Measurements from ENCODE around the gene ZDHHC8.

The ZDHHC8 gene

DNA sequence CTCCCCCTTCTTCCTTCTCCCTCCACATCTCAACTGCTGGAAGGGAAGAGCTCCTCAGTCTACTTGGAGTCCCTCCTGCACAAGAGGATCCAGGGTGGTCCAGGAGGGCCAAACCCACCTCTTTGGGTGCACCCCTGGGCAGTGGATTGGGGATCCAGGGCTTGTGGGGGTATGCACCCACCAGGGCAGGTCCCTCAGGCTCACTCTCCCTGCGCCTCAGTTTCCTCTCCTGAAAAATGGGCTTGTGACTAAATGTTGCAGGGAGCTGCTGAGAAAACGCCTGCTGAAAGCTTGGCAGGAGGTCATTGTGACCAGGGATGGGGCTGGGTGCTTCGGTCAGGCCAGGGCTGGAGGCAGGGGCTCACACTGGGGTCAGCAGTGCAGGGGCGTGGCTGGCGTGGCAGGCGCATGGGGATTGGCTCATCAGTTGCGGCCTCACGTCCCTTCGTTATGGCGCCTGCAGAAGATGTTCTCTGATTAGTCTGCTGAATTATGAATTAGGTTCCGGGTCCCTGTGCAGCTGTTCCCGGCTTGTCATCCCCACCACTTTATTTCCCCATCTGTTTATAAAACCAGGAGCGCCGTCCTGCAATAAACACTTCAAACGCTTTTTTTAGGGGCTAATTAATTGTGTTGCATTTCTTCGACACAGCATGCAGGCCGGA is 44.9 kb downstream of the ZDHHC8 start:
- no peak for DNase-seq

DNA sequence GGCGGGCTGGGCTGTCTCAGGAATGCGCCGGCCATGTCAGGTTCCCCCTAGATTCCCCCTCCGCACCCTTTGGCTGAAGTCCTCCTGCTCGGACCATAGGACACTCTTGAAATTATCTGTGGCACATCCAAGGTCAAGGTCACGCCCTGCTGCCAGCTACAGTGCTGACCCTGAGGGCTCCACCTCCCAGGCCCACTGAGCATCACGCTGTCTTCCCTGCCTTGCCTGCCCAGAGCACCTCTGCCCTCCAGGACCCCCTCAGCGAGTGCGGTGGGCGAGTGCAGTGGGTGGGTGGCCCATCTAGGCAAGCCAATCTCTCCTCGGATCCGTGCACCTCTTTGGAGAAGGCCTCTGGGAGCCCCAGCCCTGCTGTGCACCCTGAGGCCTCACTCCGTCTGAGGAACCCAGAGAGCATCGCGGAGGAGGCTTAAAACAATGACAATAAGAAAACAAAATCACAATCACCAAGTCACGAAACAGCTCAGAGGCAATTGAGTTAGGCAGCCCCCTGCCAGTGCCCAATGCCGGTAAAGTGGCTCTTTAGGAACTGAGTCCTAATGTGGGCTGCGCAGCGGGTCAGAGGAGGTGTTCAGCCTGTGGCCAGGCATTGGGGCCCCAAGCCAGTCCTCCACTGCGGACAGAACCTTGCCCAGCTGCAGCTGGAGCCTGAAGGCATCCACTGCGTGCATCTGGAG is 45.8 kb downstream of the ZDHHC8 start:
- no peak for DNase-seq

DNA sequence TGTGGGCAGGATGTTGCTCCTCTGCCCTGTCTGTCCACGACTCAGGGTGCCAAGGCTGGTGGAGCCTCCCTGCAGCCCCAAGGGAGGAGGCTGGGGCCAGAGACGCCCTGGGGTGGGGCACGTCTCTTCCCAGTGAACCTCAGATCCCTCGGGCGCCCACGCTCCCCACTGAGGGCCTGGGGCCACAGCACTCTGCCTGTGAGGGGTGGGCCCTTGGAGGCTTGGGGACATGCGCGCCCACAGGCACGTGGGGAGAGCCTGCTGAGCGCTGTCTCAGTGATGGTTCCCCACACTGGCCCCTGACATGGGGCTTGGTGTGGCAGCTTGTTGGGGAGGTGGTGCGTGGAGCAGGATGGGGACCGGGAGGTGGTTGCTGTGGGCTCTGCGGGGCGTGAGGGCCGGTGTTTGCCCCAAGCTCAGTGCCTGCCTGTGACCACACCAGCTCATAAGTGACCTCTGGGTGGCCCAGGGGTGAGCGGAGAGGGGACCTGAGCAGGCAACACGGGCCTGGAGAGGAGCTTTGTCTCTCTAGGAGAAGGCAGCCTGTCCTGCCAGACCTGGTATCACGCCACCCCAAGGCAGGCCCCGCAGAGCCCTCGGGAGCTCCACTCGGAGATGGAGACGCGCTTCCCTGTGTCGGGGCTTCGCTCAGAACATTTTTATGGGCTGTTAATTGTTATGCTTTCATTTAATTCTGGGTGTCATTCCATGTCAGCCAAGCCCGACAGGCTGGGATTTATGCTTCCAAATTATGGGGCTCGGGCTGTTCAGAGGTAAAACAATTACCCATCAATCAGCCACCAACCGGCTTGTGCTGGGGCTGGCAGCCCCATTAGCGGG is 46.7 kb downstream of the ZDHHC8 start:
- DNase-seq: no peak

DNA sequence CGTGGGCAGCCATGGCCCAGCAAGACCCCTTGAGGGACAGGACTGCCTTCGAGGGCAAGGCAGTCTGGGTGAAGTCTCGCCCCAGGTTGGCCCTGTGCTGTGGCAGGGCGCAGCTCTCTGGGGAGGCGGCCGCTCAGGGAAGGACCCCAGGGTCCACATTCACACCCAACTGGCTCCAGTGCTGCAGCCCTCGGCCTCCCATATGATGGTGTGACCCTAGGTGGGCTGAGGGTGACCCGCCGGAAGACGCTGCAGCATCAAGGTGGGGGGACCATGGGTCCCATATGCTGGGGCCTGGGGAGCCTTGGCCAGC is 47.3 kb downstream of the ZDHHC8 start:
- no peak for DNase-seq

DNA sequence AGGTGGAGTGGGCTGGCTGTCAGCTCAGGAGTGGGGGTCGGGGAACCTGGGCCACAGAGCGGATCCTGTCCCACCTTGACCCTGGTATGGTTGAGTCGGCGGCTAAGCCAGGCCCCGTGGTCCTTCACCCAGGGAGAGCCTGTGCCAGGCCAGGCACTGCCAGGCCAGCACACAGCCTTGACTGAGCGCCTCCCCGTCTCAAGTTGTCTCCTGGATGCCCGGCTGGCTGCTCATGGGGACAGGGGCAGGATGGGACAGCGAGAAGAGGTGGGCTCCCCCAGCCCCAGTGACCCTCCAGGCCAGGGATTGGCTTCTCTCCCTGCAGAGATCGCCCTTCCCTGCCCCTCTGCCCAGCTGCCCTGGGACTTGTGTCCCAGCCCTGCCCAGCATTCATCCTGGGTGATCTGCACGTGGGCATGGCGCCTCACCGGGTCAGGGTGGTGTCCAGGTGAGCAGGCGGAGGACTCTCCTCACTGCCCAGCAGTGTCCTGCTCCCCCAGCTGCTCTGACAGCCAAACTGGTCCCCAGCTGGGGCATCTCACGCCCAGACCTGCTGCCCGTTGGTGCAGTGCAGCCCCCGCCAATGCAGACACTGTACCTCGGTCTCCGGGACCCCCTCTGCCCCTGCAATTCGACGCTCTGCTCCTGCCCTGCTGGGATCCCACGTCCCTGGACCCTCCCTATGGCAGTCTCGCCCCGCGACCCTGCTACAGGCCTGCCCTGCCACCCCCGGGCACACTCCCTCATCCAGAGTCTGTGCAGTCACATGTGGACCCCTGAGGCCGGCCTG is 48.0 kb downstream of the ZDHHC8 start:
- DNase-seq: no peak

DNA sequence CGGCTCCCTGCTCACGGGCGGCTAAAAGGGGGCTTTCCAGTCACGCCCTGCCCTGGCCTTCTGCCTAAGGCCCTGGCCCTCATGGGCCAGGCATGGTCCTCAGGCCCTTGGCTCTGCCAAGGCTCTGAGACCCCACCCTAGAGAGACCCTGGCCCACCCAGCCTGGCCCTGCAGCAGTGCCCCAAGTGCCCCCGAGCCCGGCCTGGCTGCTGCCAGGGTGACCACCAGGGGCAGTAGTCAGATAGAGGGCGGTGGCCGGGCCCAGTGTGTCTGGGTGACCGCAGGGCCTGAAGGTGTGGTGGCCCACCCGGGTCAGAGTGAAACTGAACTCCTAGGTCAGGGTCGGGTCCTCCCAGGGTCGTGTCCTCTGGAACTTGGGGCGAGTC is 48.6 kb downstream of the ZDHHC8 start:
- DNase-seq: no peak

DNA sequence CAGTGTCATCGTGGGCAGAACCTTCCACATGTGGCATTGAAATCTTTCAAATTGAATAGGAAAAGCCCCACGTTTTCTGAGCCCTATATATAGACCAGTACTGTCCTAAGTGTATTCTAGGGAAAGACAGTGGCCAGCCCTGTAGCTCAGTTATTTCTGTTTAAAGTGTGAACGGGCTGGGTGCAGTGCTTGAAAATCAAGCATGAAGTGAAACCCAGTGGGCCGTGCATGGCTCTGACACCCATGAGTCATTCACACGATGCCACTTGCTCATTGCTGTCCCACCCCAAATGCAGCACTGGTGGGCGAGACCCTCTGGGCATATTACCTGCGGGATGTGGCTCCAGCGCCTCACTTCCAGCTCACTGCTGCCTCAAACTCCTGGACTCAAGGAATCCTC is 49.0 kb downstream of the ZDHHC8 start:
- no peak for DNase-seq

DNA sequence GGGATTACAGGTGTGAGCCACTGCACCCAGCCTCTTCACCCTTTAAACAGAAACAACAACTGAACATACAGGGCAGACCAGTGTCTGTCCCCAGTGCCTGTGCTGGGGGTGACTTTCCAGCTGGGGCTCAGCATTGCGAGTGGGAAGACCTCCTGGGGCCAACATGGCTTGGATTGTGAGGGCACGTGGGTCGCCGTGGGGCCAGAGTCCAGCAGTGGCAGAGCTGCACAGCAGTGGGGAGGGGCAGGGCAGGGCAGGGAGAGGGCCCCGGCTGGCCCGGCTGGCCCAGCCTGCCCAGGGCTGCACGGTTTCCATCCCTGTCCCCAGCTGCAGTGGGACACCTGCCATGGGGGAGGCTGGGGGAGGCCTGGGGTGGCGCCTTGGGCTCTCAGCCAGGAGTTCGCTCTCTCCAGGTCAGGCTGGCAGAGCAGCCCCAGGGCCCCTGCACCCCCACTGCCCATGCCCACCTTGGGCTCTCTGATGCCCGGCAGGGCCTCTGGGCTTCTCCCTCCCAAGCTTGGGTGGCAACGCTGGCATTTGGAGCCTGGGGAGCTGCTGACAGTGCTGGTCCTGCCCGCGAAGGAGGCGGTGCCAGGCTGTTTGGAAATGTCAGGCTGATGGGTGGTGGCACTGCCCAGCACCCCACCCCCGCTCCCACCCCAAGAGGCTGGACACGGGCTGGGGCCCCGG is 49.7 kb downstream of the ZDHHC8 start:
- no peak for DNase-seq

DNA sequence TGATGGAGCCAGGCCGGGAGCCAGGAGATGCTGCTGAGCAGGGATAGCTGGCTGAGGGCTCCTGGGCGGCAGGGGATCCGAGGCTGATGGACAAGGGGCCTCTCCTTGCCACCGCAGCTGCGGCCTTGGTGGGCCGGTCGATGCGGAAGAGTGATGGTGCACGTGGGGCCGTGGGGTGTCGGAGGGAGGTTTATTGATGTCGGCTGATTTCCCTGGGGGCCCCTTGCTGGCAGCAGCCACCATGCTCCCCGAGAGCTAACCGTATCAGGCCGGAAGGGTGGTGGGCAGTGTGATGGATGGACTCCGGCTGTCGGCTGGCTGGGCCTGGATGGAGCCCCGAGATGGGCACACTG is 50.3 kb downstream of the ZDHHC8 start:
- DNase-seq: no peak

DNA sequence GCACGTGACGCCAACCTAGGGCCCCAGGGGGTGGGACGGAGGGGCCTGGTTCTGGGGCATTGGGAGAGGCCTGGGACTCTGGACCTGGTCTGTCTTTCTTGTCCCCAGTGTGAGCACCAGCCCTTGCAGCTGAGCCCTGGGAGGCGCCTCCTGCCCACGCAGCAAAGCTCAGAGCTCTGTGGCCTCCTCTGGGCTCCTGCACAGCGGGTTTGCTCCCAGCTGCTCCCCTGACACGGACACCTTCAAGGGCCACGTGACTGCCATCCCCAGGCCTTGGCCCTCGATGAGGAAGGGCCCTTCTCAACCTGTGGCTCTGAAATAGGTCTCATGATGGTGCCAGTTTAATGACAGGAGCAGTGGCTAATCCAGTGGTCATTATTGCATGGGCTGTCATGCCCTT is 50.8 kb downstream of the ZDHHC8 start:
- no peak for DNase-seq

DNA sequence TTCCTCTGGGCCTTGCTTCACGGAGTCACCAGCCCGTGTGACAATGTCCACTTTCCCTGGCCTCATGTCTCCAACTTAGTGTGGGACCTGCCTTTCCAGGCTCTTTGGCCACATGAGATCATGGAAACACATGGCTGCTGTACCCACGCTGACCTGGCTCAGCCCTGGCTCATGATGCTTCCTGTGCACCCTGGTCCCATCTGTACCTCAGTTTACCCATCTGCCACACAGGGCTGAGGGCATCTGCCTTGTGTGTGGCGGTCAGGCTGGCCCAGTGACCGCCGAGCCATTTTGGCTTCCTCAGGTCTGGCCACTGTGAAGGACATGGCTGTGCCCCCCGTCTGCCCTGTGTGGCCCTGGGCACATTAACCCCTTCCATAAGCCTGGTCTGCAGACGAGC is 51.5 kb downstream of the ZDHHC8 start:
- DNase-seq: no peak

DNA sequence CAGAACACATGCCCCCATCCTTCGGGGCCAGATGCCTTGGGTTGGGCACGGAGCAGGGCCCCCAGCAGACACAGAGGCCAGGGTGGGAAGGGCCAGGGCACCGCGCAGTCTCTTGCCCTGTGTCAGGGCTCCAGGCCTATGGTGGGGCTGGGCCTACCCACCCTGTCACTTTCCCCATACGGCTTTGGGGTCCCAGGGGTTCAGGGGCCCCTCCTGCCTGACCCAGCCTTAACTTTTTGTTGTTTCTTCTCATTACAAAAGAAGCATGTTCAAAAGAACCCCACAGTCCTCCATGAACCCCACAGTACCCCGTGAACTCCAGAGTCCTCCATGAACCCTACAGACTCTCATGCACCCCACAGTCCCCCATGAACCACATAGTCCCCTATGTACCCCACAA is 52.2 kb downstream of the ZDHHC8 start:
- no peak for DNase-seq

DNA sequence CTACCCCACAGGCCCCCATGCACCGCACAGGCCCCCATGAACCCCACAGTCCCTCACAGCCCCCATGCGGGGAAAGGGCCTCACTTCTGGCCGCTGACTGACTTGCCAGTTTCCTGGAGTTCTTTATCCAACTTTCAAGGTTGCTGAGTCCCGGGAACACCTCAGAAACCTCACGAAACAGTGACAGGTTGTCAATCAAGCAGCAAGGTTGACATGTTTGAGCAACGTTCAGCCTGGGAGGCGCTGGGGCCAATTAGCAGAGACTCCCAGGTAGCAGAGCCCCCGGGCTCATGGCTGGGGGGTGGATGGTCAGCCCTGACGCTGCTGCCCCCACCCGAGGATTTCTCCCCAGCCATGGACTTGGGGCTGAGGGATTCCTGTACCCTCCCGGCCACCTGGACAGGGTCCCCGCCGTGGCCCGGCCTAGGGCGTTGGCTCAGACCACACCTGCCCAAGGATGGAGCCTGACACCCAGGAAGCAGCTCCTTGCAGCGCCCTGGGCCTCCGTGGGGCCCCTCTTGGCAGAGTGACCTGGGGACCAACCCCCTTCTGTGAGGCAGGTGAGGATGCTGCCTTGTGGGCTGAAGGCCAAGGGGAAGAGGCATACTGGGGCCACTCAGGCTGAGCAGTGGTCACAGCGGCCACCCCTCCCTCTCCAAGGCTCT is 53.0 kb downstream of the ZDHHC8 start:
- no peak for DNase-seq

DNA sequence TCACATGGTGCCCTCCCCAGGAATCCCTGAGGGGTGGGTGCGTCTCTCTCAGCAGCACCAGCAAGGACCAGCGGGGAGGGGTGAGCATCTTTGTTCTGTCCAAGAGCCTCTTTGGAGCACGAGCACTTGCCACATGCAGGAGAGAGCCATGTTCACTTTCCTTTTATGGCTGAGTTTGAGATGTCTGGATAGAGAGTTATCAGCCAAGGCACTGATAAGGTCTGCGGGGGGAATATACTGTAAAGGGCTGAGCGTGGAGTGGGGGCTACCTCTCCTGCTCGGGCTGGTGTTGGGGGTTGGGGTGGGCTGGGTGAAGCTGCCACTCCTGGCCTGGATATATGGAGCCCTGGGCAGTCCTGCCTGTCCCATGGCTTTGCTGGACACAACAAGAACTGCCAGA is 54.1 kb downstream of the ZDHHC8 start:
- no peak for DNase-seq

DNA sequence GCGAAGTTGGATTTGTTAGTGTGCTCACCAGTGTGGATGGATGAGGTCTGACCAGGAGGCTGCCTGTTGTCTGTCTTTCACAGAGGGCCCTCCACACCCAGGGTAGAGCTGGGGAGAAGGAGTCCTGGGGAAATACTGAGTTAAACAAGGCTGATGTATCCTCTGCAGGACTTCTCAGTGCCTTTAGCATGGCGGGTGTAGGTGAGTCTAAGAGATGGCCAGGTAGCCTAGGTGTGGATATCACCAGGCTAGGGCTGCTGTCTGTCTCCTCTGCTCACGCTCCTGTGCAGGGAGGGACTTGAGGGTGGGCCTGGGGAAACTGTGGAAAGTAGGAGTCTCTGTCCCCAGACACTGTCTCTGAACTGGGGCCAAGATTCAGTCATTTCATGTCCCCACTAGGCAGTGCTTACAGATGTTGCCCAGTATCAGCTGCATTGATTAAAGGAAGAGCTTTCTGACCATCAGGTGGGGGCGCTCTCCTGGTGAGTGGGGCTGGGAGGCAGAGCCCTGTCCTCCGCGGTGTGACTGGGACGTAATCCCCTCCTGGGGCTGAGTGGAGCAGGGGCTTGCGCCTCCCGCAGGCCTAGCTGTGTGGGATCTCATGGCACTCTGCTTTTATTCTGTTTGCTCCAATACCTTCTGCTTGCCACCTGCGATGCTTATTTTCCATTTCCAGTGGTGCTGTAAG is 54.7 kb downstream of the ZDHHC8 start:
- DNase-seq: no peak

DNA sequence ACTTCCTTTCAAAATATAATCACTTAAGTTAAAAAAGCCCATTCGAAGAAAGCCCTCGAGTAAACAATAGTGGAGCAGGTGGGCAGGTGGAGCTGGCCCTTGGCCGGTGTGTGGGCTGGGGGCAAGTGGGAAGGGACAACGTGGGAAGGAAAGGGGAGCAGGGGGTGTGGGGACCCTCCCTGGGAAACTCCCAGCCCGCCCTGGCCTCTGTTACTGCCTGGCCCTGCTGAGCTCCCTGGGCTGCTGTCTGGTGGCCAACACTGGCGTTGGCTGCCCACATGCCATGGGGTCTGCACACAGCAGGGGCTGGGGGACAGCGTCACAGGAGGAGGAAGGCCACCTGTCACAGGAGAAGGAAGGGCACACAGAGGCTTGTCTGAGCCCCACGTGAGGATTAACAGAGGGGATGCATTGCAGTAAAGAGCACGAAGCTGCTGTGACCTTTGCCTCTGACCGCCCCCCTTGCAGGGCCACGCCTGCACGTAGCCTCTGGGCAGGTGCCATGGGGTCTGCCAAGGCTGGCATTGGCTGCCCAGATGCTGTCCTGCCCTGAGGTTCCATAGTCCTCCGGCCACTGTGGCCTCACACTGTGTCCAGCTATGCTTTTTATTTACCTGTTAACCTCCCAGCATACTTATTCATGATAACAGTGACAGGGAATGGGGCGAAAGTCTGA is 55.4 kb downstream of the ZDHHC8 start:
- no peak for DNase-seq

DNA sequence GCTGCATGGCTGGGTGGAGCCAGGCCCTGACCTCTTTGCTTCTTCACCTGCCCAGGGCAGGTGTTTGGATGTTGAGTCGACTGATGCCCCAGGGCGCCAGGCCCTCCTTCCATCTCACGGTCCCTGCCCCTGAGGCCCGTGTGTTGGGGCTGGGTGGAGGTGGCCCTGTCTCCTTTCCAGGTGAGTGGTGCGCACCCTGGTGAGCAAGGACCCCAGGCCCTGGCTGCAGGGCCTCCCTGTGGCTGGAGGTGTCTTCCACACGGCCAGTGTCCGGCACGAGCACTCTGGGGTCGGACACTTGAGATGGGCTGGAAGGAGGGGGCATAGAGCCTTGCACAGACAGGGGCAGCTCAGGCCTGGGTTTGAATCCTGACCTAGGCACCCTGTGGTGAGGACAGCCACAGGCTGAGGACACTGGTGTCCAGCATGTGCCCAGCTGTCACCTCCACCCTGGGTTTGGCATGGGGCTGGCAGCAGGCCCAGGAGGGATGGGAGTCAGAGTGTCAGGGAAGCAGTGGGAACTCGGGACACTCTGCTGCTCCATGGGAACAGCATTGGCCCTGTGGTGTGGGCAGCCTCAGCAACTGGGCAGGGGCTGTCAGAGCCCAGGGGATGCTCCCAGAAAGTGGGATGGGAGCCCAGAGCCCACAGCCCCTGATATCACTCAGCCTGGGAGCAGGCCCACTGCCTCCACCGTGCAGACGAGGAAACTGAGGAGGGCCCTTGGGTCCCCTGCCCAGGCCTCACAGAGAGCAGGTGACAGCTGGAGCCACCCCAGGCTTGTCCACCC is 56.4 kb downstream of the ZDHHC8 start:
- no peak for DNase-seq

DNA sequence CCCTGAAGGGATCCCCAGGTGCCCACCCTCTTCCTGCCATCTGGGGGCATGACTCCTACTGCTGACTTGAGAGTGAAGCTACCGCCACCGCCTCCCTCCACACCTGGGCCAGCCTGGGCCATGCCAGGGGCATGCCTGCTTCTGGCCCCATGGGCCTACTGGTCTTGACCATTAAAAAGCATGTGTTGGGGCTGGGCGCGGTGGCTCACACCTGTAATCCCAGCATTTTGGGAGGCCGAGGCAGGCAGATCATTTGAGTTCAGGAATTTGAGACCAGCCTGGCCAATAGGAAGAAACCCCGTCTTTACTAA is 56.9 kb downstream of the ZDHHC8 start:
- no peak for DNase-seq

DNA sequence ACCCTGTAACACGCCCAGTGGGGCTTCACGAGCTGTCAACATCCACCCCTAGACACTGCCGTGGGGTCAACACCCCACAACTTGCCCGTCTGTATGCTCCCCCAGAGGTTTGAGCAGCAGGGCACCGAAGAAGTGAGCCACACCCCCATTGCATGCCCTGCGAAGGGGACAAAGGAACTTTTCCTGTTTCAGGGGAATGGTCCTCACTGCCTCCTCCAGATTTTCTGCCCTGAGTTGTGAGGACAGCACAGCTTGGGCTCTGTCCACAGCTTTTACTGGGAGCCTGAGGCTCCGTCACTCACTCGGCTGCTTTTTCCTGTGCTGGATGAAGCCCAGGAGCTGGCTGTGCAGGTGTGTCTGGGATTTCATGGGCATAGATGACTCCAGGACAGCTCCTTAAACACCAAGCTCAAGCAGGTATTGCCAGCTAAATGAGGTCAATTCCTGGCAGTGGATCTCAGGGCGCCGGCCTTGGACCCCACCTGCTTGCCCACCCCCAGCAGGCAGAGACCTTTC is 59.5 kb downstream of the ZDHHC8 start:
- no peak for DNase-seq
